Transverse colon (tissue), 3 donors: ENCODE results near the gene GABRD.

Experiments
- CTCF ChIP-seq, 5 experiments: fragments of 200-600 bp in 3 of 5; fragments of 450-650 bp in 2 of 5; sonication (generic) in 3 of 5; IDR thresholded peaks; 1 replicate in 2 of 5; 2 replicates in 3 of 5; pipeline ENCODE4 v1.5.1; 2016 to 2017; ENCODE audit warnings: antibody characterized with exemption in 5 of 5, inconsistent platforms in 3 of 5, mild to moderate bottlenecking in 2 of 5, moderate library complexity in 1 of 5
- EP300 ChIP-seq: sonication (generic); formaldehyde crosslinking; IDR thresholded peaks from one replicate; pipeline ENCODE4 v1.6.1; 2017; ENCODE audit warnings: antibody characterized with exemption, low read depth

GRCh38 chr1:1971688-1972087, 47.5 kb upstream of the GABRD start:
- no peak for TF ChIP-seq CTCF (IDR thresholded peaks at IDR 0.05)
- no peak for TF ChIP-seq EP300
